DND-41 (cell line): ENCODE data around the gene USP54.

Experiments
- ATAC-seq: fragments of 200-7000 bp; cut with Tn5 transposase; 3 replicates; pipeline ENCODE4 v1.9.1; 2021; ENCODE audit warnings: low read depth; ENCODE audit not compliant: insufficient read depth
- DNase-seq: peaks from one replicate; pipeline ENCODE4 v3.0.0-alpha.2; 2020
- H2AFZ ChIP-seq: 2 replicates; pipeline ENCODE4 v1.6.0; 2012; ENCODE audit warnings: low read depth, low read length
- H3K27ac ChIP-seq: 2 replicates; pipeline ENCODE4 v1.5.1; 2012; ENCODE audit warnings: low read length, inconsistent platforms
- H3K27me3 ChIP-seq: fragments of 200-600 bp; sonication (generic); 2 replicates; pipeline ENCODE4 v1.6.0; 2012; ENCODE audit warnings: low read length, mild to moderate bottlenecking, inconsistent platforms; ENCODE audit not compliant: insufficient read depth, poor library complexity
- H3K36me3 ChIP-seq: 2 replicates; pipeline ENCODE4 v1.5.1; 2012; ENCODE audit warnings: low read length, inconsistent platforms; ENCODE audit not compliant: insufficient read depth
- H3K4me1 ChIP-seq: 2 replicates; pipeline ENCODE4 v1.5.1; 2012; ENCODE audit warnings: mild to moderate bottlenecking, low read length; ENCODE audit not compliant: insufficient read depth
- H3K4me2 ChIP-seq: 2 replicates; pipeline ENCODE4 v1.6.0; 2012; ENCODE audit warnings: mild to moderate bottlenecking, moderate library complexity, low read length, inconsistent platforms; ENCODE audit not compliant: insufficient read depth
- H3K4me3 ChIP-seq, 2 experiments: fragments of 200-600 bp in 1 of 2; shearing (Covaris generic) in 1 of 2; 2 replicates each; pipeline ENCODE4 v1.5.1; 2012 to 2016; ENCODE audit warnings: inconsistent platforms in 2 of 2, low read length in 2 of 2, mild to moderate bottlenecking in 2 of 2, low read depth in 1 of 2, moderate library complexity in 1 of 2
- H3K79me2 ChIP-seq: 2 replicates; pipeline ENCODE4 v1.6.0; 2012; ENCODE audit warnings: low read length, inconsistent platforms; ENCODE audit not compliant: insufficient read depth
- H3K9ac ChIP-seq: 2 replicates; pipeline ENCODE4 v1.6.0; 2012; ENCODE audit warnings: low read depth, mild to moderate bottlenecking, inconsistent platforms, low read length, moderate library complexity
- H3K9me3 ChIP-seq: 2 replicates; pipeline ENCODE4 v1.5.1; 2012; ENCODE audit warnings: low read length, moderate library complexity, mild to moderate bottlenecking, inconsistent platforms; ENCODE audit not compliant: insufficient read depth, severe bottlenecking
- H4K20me1 ChIP-seq: 2 replicates; pipeline ENCODE4 v1.6.0; 2012; ENCODE audit warnings: low read length; ENCODE audit not compliant: insufficient read depth
- EZH2 ChIP-seq: IDR thresholded peaks from 3 replicates; pipeline ENCODE4 v1.6.1; 2012; ENCODE audit warnings: borderline replicate concordance, low read depth, mild to moderate bottlenecking, moderate library complexity, low read length, inconsistent platforms; ENCODE audit not compliant: severe bottlenecking
- TF ChIP-seq, protein P1 (sequence below): IDR thresholded peaks from 2 replicates; pipeline ENCODE4 v1.5.1; 2012; ENCODE audit warnings: borderline replicate concordance, low read length, moderate library complexity, mild to moderate bottlenecking; ENCODE audit not compliant: poor library complexity, severe bottlenecking; ENCODE audit errors: extremely low read depth

USP54 gene

GRCh38 chr10:73493781-73494180 is 97.4 kb downstream of the USP54 start:
- Histone ChIP-seq H3K27ac (no peak overlapping the region), H2AFZ (no peak overlapping the region), H3K27me3 (no peaks in the 10 kb centered on the region), H3K4me1 (peaks cover 37% of the 10 kb centered on the region), H3K4me3 (peak overlapping the region in 1 of 2 experiments; percentile 95; a peak in 2 of 4 replicates), H3K9me3 (no peaks in the 10 kb centered on the region), H3K9ac (peak overlapping the region; percentile 88; the same call in 1 of the 2 replicates), H3K79me2 (peaks cover 79% of the 10 kb centered on the region), H3K4me2 (peak overlapping the region; percentile 77), H3K36me3 (peaks cover 2% of the 10 kb centered on the region; the same call in 1 of the 2 replicates), H4K20me1 (peaks cover 5% of the 10 kb centered on the region; the same call in 1 of the 2 replicates)
- no peak for TF ChIP-seq EZH2
- TF ChIP-seq, protein P1, sequence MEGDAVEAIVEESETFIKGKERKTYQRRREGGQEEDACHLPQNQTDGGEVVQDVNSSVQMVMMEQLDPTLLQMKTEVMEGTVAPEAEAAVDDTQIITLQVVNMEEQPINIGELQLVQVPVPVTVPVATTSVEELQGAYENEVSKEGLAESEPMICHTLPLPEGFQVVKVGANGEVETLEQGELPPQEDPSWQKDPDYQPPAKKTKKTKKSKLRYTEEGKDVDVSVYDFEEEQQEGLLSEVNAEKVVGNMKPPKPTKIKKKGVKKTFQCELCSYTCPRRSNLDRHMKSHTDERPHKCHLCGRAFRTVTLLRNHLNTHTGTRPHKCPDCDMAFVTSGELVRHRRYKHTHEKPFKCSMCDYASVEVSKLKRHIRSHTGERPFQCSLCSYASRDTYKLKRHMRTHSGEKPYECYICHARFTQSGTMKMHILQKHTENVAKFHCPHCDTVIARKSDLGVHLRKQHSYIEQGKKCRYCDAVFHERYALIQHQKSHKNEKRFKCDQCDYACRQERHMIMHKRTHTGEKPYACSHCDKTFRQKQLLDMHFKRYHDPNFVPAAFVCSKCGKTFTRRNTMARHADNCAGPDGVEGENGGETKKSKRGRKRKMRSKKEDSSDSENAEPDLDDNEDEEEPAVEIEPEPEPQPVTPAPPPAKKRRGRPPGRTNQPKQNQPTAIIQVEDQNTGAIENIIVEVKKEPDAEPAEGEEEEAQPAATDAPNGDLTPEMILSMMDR = no peak
- ATAC-seq = no peak
- DNase-seq = no peak

DNA sequence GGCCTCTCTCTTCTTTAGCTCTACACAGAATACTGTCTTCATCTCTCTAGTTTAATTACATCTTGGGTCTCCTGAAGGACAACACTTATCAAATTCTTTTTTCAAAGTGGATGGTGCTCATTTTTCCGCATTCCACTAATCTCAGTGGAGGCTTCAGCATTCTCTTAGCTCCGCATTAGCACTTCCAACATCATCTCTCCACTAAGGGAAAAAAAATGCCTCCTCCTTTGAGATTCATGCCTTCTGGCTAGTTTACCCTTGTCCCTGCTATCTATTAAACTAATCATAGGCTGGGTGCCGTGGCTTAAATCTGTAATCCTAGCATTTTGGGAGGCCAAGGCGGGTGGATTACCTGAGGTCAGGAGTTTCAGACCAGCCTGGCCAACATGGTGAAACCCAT is 104.5 kb downstream of the USP54 start:
- ATAC-seq (no peak), DNase-seq (no peak)
- Histone ChIP-seq H3K27ac (no peak overlapping the region), H4K20me1 (peaks cover 2% of the 10 kb centered on the region), H3K4me2 (no peak overlapping the region), H3K79me2 (peaks cover 91% of the 10 kb centered on the region), H3K9me3 (no peaks in the 10 kb centered on the region), H2AFZ (no peak overlapping the region), H3K4me3 (no peak overlapping the region), H3K4me1 (no peaks in the 10 kb centered on the region), H3K9ac (no peak overlapping the region), H3K36me3 (peaks cover 24% of the 10 kb centered on the region), H3K27me3 (no peaks in the 10 kb centered on the region)
- TF ChIP-seq, protein P1 = no peak
- no peak for TF ChIP-seq EZH2

DNA sequence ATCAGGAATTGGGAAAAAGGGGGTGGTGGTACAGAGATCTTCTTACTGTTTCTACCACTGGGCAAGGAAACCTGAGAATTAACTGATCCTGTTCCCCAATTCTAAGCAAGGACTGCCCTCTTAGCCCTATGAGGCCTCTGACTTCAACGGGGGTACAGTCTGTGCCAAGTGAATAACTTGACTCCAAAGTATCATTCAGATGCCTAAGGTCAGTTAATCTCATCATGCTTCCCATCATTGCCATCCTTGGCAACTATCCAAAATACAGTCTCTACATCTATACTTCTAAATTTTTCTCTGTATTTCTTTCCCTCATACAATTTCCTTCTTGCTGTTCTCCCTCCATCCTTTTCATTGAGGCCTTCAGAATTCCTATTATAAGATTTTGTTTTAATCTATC is 105.8 kb downstream of the USP54 start:
- H3K9me3 ChIP-seq = no peaks in the 10 kb centered on the region
- H3K4me2 ChIP-seq = no peak overlapping the region
- no peaks in the 10 kb centered on the region for H3K27me3 ChIP-seq
- TF ChIP-seq EZH2 = no peak
- TF ChIP-seq, protein P1 = no peak
- no peak for ATAC-seq
- peaks cover 2% of the 10 kb centered on the region for H4K20me1 ChIP-seq
- no peak overlapping the region for H3K27ac ChIP-seq
- no peak for DNase-seq
- peaks cover 24% of the 10 kb centered on the region for H3K36me3 ChIP-seq
- H3K4me3 ChIP-seq = no peak overlapping the region
- no peak overlapping the region for H3K9ac ChIP-seq
- H3K79me2 ChIP-seq = peaks cover 88% of the 10 kb centered on the region
- no peak overlapping the region for H2AFZ ChIP-seq
- no peaks in the 10 kb centered on the region for H3K4me1 ChIP-seq

DNA sequence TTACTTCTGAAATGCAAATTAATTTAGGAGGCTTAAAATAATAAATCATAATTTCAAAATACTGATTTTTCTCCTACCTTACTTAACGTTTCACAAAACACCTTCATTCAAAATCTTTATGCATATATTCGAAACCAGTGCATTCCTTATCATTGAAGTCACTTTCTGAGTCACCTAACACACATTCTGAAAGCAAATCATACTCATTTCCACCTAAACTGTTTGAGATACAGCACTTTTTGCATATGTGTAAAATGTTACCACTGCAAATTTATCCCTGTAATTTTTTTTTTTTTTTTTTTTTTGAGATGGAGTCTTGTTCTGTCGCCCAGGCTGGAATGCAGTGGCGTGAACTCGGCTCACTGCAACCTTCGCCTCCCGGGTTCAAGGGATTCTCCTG is 111.0 kb downstream of the USP54 start:
- Histone ChIP-seq H3K4me3 (no peak overlapping the region), H2AFZ (no peak overlapping the region), H3K9ac (no peak overlapping the region), H3K79me2 (peaks cover 45% of the 10 kb centered on the region), H4K20me1 (no peaks in the 10 kb centered on the region; the same call in 1 of the 2 replicates), H3K9me3 (no peaks in the 10 kb centered on the region), H3K36me3 (peaks cover 53% of the 10 kb centered on the region), H3K4me1 (no peaks in the 10 kb centered on the region), H3K27ac (no peak overlapping the region), H3K4me2 (no peak overlapping the region), H3K27me3 (no peaks in the 10 kb centered on the region)
- ATAC-seq (no peak), DNase-seq (no peak)
- TF ChIP-seq EZH2 = no peak
- TF ChIP-seq, protein P1 = no peak
